Sigmoid colon (tissue), 7 donors: ENCODE measurements around the gene NUMBL. TPM values are rescaled to one million over a fixed set of nuclear protein-coding genes. Genes with fewer than 3 reads are reported as not detected.

ENCODE experiments used
- DNase-seq: peaks from one replicate; pipeline ENCODE4 v3.0.0-alpha.2; 2019
- H3K27ac ChIP-seq, 4 donors: fragments of 200-600 bp; sonication (generic); one replicate each; pipeline ENCODE4 v1.5.1; 2016 to 2019; ENCODE audit warnings: mild to moderate bottlenecking in 1 of 4
- H3K27me3 ChIP-seq, 3 donors: fragments of 200-600 bp; sonication (generic); one replicate each; pipeline ENCODE4 v1.5.1; 2019; ENCODE audit warnings: mild to moderate bottlenecking in 1 of 3
- H3K36me3 ChIP-seq, 4 donors: fragments of 200-600 bp; sonication (generic); one replicate each; pipeline ENCODE4 v1.5.1; 2016 to 2019
- H3K4me1 ChIP-seq, 4 donors: fragments of 200-600 bp; sonication (generic); one replicate each; pipeline ENCODE4 v1.5.1; 2017 to 2019
- H3K4me3 ChIP-seq, 4 donors: fragments of 200-600 bp; sonication (generic); one replicate each; pipeline ENCODE4 v1.5.1; 2017 to 2019; ENCODE audit warnings: mild to moderate bottlenecking in 2 of 4, moderate library complexity in 1 of 4
- H3K9me3 ChIP-seq, 4 donors: fragments of 200-600 bp in 3 of 4; sonication (generic) in 3 of 4; one replicate each; pipeline versions ENCODE4 v1.5.1 to v1.6.1; 2013 to 2019
- CTCF ChIP-seq, 4 experiments: fragments of 450-650 bp in 3 of 4; fragments of 200-600 bp in 1 of 4; IDR thresholded peaks; one replicate each; pipeline ENCODE4 v1.5.1; 2016 to 2019; ENCODE audit warnings: antibody characterized with exemption in 4 of 4, mild to moderate bottlenecking in 3 of 4, moderate library complexity in 2 of 4
- EP300 ChIP-seq, 4 donors: sonication (generic); formaldehyde crosslinking; IDR thresholded peaks; one replicate each; pipeline ENCODE4 v1.6.1; 2017; ENCODE audit warnings: antibody characterized with exemption in 4 of 4
- POLR2A ChIP-seq, 2 donors: fragments of 450-650 bp; IDR thresholded peaks; one replicate each; pipeline ENCODE4 v1.6.1; 2016; ENCODE audit warnings: antibody characterized with exemption in 2 of 2, mild to moderate bottlenecking in 2 of 2, moderate library complexity in 2 of 2
- POLR2AphosphoS5 ChIP-seq, 4 donors: sonication (generic); formaldehyde crosslinking; IDR thresholded peaks; one replicate each; pipeline ENCODE4 v1.6.1; 2017; ENCODE audit warnings: antibody characterized with exemption in 4 of 4
- WGBS, 2 donors: extraction: QIAGEN DNeasy Blood & Tissue Kit; methylation state at CpG; one replicate each; pipeline ENCODE4 v1.1.7; 2013; 5-methylcytosine and 5-hydroxymethylcytosine counted together
- intact Hi-C: fragments of 100-400 bp; cut with DNase I; formaldehyde crosslinking; loops from one replicate; pipeline ENCODE4 v1.15.1; 2023
- polyA plus RNA-seq, 3 donors: library from polyadenylated mRNA; stranded (reverse); fragments of 200-250 nt; gene quantifications; one replicate each; pipeline ENCODE4 v1.2.3, GENCODE V29; 2013
- total RNA-seq, 4 donors: library from RNA; depleted of rRNA; stranded (reverse); fragments of >200 nt; gene quantifications; one replicate each; pipeline ENCODE4 v1.1.0, GENCODE V29; 2016
- donor health status: healthy with polysubstance abuse.
- donor health status: Bipolar disorder and iron deficiency.
- donor health status: healthy.

The NUMBL gene
- total and polyA plus RNA-seq, 7 donors, result 3.0 to 38.2 (median 21.9) TPM

- no peak for DNase-seq
- intact Hi-C loops, result loop anchor here (2.0 kb wide), 1 partner anchor 40 kb away; no protein-coding TSS in a partner anchor
- Histone ChIP-seq H3K27me3 (no peaks in the 10 kb centered on the region), H3K36me3 (peaks cover 18 to 90% (median 35%) of the 10 kb centered on the region in 4 donors), H3K4me3 (no peak overlapping the region), H3K27ac (peak overlapping the region; percentile 6 to 75 (median 71)), H3K9me3 (no peaks in the 10 kb centered on the region), H3K4me1 (peaks cover 0 to 19% (median 10%) of the 10 kb centered on the region in 4 donors)
- 93 to 95% methylated on average over 24 of the region's 24 CpGs for WGBS, 2 donors
- TF ChIP-seq EP300 (IDR thresholded peaks at IDR 0.05), result no peak
- TF ChIP-seq POLR2AphosphoS5 (IDR thresholded peaks at IDR 0.05), result no peak
- no peak for TF ChIP-seq CTCF (IDR thresholded peaks at IDR 0.05)
- no peak for TF ChIP-seq POLR2A (IDR thresholded peaks at IDR 0.05)
These were observed 12.7 kb upstream of the NUMBL start for GRCh38 chr19:40703029-40703755.

DNA sequence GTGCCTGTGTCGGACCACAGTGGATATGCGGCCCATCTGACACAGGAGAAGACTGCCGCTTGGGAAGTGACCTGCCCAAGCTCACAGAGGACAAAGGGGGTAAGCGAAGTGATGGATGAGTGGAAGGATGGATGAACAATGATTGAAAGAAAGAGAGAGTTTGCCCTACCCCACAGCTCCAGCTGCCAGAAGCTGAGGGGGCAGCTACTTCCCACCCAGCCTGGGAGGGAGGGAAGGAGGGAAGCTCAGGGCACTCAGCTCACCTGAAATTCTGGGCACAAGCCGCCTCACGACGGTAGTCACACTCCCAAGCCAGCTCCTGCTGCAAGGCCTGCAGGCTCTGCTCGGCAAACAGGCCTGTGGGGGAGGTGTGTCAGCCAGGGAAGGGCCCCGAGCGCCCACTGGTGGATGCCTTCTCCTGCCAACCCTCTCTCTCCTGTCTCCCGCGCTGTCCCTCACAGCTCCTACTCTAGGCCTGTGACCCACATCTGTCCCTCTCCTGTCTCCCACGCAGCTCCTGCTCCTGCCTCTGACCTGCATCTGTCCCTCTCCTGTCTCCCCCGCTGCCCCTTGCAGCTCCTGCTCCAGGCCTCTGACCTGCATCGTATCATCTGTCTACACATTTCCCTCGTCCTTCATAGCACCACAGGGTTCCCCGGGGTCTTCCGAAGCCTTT is 12.0 kb upstream of the NUMBL start:
- Histone ChIP-seq H3K27ac (peak overlapping the region; percentile 6 to 75 (median 71)), H3K4me3 (no peak overlapping the region), H3K9me3 (no peaks in the 10 kb centered on the region), H3K27me3 (no peaks in the 10 kb centered on the region), H3K4me1 (peaks cover 0 to 19% (median 10%) of the 10 kb centered on the region in 4 donors), H3K36me3 (peaks cover 14 to 87% (median 31%) of the 10 kb centered on the region in 4 donors)
- TF ChIP-seq CTCF (IDR thresholded peaks at IDR 0.05), result peak; percentile 58 to 75 (median 70)
- TF ChIP-seq POLR2AphosphoS5 (IDR thresholded peaks at IDR 0.05), result no peak
- DNase-seq, result peak; percentile 84
- 73 to 82% methylated on average over 18 of the region's 18 CpGs for WGBS, 2 donors
- intact Hi-C loops, result loop anchor here (2.0 kb wide), 1 partner anchor 40 kb away; no protein-coding TSS in a partner anchor

DNA sequence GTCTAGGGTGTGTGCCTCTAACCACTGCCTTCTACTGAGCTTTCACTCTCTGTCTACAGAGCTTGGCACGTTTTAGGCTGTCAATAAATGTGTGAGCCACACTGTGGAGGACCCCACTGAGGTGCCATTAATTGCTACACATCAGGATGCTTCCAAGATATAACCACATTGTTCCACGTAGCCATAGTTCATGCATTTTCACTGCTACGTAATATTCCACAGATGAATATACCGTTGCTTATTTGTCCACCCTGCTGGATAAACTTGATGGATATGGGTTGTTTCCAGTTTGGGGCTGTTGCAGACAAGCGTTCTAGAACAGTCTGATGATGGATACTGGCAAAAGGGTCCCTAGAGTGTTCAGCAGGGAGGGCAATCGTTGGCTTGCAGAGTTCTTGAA is 11.3 kb upstream of the NUMBL start:
- no peak for TF ChIP-seq CTCF (IDR thresholded peaks at IDR 0.05)
- no peak for TF ChIP-seq EP300 (IDR thresholded peaks at IDR 0.05)
- no peak for TF ChIP-seq POLR2A (IDR thresholded peaks at IDR 0.05)
- TF ChIP-seq POLR2AphosphoS5 (IDR thresholded peaks at IDR 0.05), result no peak
- peak overlapping the region in 3 of 4 donors; percentile 69 to 75 (median 73) for H3K27ac ChIP-seq
- intact Hi-C loops, result loop anchor here (2.0 kb wide), 1 partner anchor 39 kb away; no protein-coding TSS in a partner anchor
- H3K4me3 ChIP-seq, result no peak overlapping the region
- no peaks in the 10 kb centered on the region for H3K27me3 ChIP-seq
- peaks cover 0 to 19% (median 10%) of the 10 kb centered on the region in 4 donors for H3K4me1 ChIP-seq
- no peaks in the 10 kb centered on the region for H3K9me3 ChIP-seq
- peaks cover 14 to 87% (median 31%) of the 10 kb centered on the region in 4 donors for H3K36me3 ChIP-seq
- DNase-seq, result no peak
- WGBS, 2 donors, result 94 to 97% methylated on average over 6 of the region's 6 CpGs

GRCh38 chr19:40700083-40700482 is 9.6 kb upstream of the NUMBL start:
- 96% methylated on average over 9 of the region's 9 CpGs for WGBS, 2 donors
- peaks cover 0 to 19% (median 10%) of the 10 kb centered on the region in 4 donors for H3K4me1 ChIP-seq
- H3K4me3 ChIP-seq, result no peak overlapping the region
- H3K27me3 ChIP-seq, result no peaks in the 10 kb centered on the region
- peaks cover 18 to 86% (median 33%) of the 10 kb centered on the region in 4 donors for H3K36me3 ChIP-seq
- TF ChIP-seq EP300 (IDR thresholded peaks at IDR 0.05) (no peak), POLR2AphosphoS5 (IDR thresholded peaks at IDR 0.05) (no peak), CTCF (IDR thresholded peaks at IDR 0.05) (no peak), POLR2A (IDR thresholded peaks at IDR 0.05) (no peak)
- H3K27ac ChIP-seq, result no peak overlapping the region
- intact Hi-C loops, result no loop called here
- no peaks in the 10 kb centered on the region for H3K9me3 ChIP-seq
- DNase-seq, result no peak
